Measurements from ENCODE around the gene UMAD1.

Gene UMAD1

GRCh38 chr7:7641129-7641663 lies 644 bp downstream of the UMAD1 start:
- H2AFZ ChIP-seq (ENCODE audit: low read depth, low read length) = peak overlapping the region; percentile 86
- no peak for ATAC-seq (ENCODE audit: insufficient read depth, low read depth)

GRCh38 chr7:7642081-7642480 lies 1.5 kb downstream of the UMAD1 start:
- Histone ChIP-seq H3K4me3 (ENCODE audit: low read depth in 1 of 2, low read length in 2 of 2) (peak overlapping the region in 1 of 2 experiments; percentile 76; a peak in 1 of 4 replicates), H2AFZ (ENCODE audit: low read depth, low read length) (no peak overlapping the region), H3K4me2 (ENCODE audit: insufficient read depth, low read length) (peak overlapping the region; percentile 82), H4K20me1 (ENCODE audit: insufficient read depth, low read length) (no peaks in the 10 kb centered on the region), H3K79me2 (ENCODE audit: insufficient read depth, low read length) (peaks cover 53% of the 10 kb centered on the region), H3K27me3 (ENCODE audit: insufficient read depth, low read length, poor library complexity) (no peaks in the 10 kb centered on the region), H3K9me3 (ENCODE audit: insufficient read depth, low read length, severe bottlenecking) (no peaks in the 10 kb centered on the region), H3K36me3 (ENCODE audit: insufficient read depth, low read length) (peaks cover 19% of the 10 kb centered on the region), H3K4me1 (ENCODE audit: insufficient read depth, low read length) (peaks cover 33% of the 10 kb centered on the region), H3K27ac (ENCODE audit: low read length) (0 out of 2 replicates have a peak overlapping the region, but pooled peaks have one; percentile 9), H3K9ac (ENCODE audit: low read depth, low read length) (peak overlapping the region; percentile 73; the same call in 1 of the 2 replicates)
- TF ChIP-seq CTCF (IDR thresholded peaks at IDR 0.05; ENCODE audit: borderline replicate concordance, extremely low read depth, low read length, poor library complexity, severe bottlenecking) (no peak), EZH2 (IDR thresholded peaks at IDR 0.05; ENCODE audit: borderline replicate concordance, low read depth, low read length, severe bottlenecking) (no peak)
- ATAC-seq (ENCODE audit: insufficient read depth, low read depth) (no peak), DNase-seq (no peak)

More at GRCh38 chr7:7641129-7641663, 644 bp downstream of the UMAD1 start:
- H3K4me1 ChIP-seq (ENCODE audit: insufficient read depth, low read length) = peaks cover 33% of the 10 kb centered on the region
- peak overlapping the region; percentile 82 for H3K4me2 ChIP-seq (ENCODE audit: insufficient read depth, low read length)
- TF ChIP-seq CTCF (IDR thresholded peaks at IDR 0.05; ENCODE audit: borderline replicate concordance, extremely low read depth, low read length, poor library complexity, severe bottlenecking) = peak; percentile 24
- TF ChIP-seq EZH2 (IDR thresholded peaks at IDR 0.05; ENCODE audit: borderline replicate concordance, low read depth, low read length, severe bottlenecking) = no peak
- peak overlapping the region; percentile 73 for H3K9ac ChIP-seq (ENCODE audit: low read depth, low read length)
- H3K27ac ChIP-seq (ENCODE audit: low read length) = peak overlapping the region; percentile 81
- no peaks in the 10 kb centered on the region for H4K20me1 ChIP-seq (ENCODE audit: insufficient read depth, low read length)
- peaks cover 27% of the 10 kb centered on the region for H3K36me3 ChIP-seq (ENCODE audit: insufficient read depth, low read length)
- H3K27me3 ChIP-seq (ENCODE audit: insufficient read depth, low read length, poor library complexity) = no peaks in the 10 kb centered on the region
- H3K79me2 ChIP-seq (ENCODE audit: insufficient read depth, low read length) = peaks cover 48% of the 10 kb centered on the region
- H3K9me3 ChIP-seq (ENCODE audit: insufficient read depth, low read length, severe bottlenecking) = no peaks in the 10 kb centered on the region
- H3K4me3 ChIP-seq (ENCODE audit: low read depth in 1 of 2, low read length in 2 of 2) = peak overlapping the region; percentile 55 to 76
- DNase-seq = no peak

GRCh38 chr7:7647495-7648036 lies 7.0 kb downstream of the UMAD1 start:
- ATAC-seq (ENCODE audit: insufficient read depth, low read depth) (no peak), DNase-seq (no peak)
- Histone ChIP-seq H3K4me3 (ENCODE audit: low read depth in 1 of 2, low read length in 2 of 2) (no peak overlapping the region), H4K20me1 (ENCODE audit: insufficient read depth, low read length) (no peaks in the 10 kb centered on the region), H2AFZ (ENCODE audit: low read depth, low read length) (no peak overlapping the region), H3K9ac (ENCODE audit: low read depth, low read length) (no peak overlapping the region), H3K4me2 (ENCODE audit: insufficient read depth, low read length) (no peak overlapping the region), H3K4me1 (ENCODE audit: insufficient read depth, low read length) (peaks cover 3% of the 10 kb centered on the region; the same call in 1 of the 2 replicates), H3K27me3 (ENCODE audit: insufficient read depth, low read length, poor library complexity) (no peaks in the 10 kb centered on the region), H3K9me3 (ENCODE audit: insufficient read depth, low read length, severe bottlenecking) (no peaks in the 10 kb centered on the region), H3K36me3 (ENCODE audit: insufficient read depth, low read length) (peaks cover 5% of the 10 kb centered on the region; the same call in 1 of the 2 replicates), H3K27ac (ENCODE audit: low read length) (no peak overlapping the region), H3K79me2 (ENCODE audit: insufficient read depth, low read length) (peaks cover 36% of the 10 kb centered on the region)
- TF ChIP-seq EZH2 (IDR thresholded peaks at IDR 0.05; ENCODE audit: borderline replicate concordance, low read depth, low read length, severe bottlenecking) (no peak), CTCF (IDR thresholded peaks at IDR 0.05; ENCODE audit: borderline replicate concordance, extremely low read depth, low read length, poor library complexity, severe bottlenecking) (no peak)

All from DND-41 (cell line).